IPS DF 6.9 (cell line): ENCODE data around the gene GRIN2A.

Source experiments
- DNase-seq: peaks from one replicate; pipeline ENCODE4 v3.0.0-alpha.2; 2013; ENCODE audit warnings: low read depth, low spot score
- H3K27ac ChIP-seq: one replicate; pipeline ENCODE4 v1.5.1; 2013; ENCODE audit warnings: low read length, control low read depth
- H3K27me3 ChIP-seq: 2 replicates; pipeline ENCODE4 v1.6.1; 2013; ENCODE audit warnings: mild to moderate bottlenecking, low read length; ENCODE audit not compliant: control insufficient read depth, insufficient read depth
- H3K36me3 ChIP-seq: 2 replicates; pipeline ENCODE4 v1.6.1; 2013; ENCODE audit warnings: low read length; ENCODE audit not compliant: control insufficient read depth, insufficient read depth
- H3K4me1 ChIP-seq: 2 replicates; pipeline ENCODE4 v1.6.1; 2013; ENCODE audit warnings: low read length; ENCODE audit not compliant: control insufficient read depth, insufficient read depth
- H3K4me3 ChIP-seq: 2 replicates; pipeline ENCODE4 v1.5.1; 2013; ENCODE audit warnings: mild to moderate bottlenecking, low read length
- H3K9me3 ChIP-seq: 2 replicates; pipeline ENCODE4 v1.6.1; 2013; ENCODE audit warnings: low read length, inconsistent platforms; ENCODE audit not compliant: control insufficient read depth, insufficient read depth
- WGBS: extraction: QIAGEN DNeasy Blood & Tissue Kit; methylation state at CpG from one replicate; pipeline ENCODE4 v1.1.7; 2013; ENCODE audit warnings: mixed read lengths, missing lambda C conversion rate; ENCODE audit not compliant: insufficient read length, insufficient coverage; 5-methylcytosine and 5-hydroxymethylcytosine counted together

GRIN2A gene

DNA sequence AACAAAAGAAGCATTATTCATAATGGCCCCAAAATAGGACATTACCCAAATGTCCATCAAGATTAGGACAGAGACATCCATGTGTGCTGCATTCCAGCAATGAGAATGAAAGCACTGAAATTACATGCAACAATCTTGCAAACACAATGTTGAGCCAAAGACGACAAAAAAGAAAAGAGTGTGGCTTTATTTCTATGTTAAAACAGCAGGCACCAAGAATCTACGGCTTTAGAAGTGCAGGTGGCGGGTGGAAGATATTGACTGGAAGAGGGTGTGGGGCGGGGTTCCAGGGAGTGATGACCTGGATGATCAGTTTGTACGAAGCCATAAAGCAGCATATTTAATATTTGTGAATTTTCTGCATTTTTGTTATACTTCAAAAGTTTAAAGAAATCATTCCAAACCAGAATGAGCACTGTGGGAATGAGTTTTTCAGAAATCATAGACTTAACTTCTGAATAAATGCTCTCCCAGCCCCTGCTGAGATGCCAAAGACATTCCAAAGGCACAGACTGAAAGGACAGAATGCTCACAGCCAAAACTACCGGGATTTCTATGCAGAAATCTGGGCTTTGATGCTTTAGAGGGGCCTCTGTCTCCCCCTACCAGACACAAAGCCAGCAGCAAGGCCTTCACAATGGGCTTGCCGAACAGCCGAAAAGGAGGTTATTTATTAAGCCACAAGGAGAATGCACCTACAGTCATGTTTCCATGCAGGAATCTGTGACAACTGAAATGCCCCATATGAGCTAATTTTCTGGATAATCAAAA, 361.6 kb downstream of the GRIN2A start:
- Histone ChIP-seq H3K4me1 (peaks cover 7% of the 10 kb centered on the region; the same call in 1 of the 2 replicates), H3K27me3 (no peaks in the 10 kb centered on the region), H3K27ac (peak overlapping the region; percentile 67), H3K36me3 (no peaks in the 10 kb centered on the region), H3K4me3 (no peak overlapping the region), H3K9me3 (no peaks in the 10 kb centered on the region)
- DNase-seq = peak; percentile 87
- no CpG with 5 or more reads among the region's 8 CpGs for WGBS

DNA sequence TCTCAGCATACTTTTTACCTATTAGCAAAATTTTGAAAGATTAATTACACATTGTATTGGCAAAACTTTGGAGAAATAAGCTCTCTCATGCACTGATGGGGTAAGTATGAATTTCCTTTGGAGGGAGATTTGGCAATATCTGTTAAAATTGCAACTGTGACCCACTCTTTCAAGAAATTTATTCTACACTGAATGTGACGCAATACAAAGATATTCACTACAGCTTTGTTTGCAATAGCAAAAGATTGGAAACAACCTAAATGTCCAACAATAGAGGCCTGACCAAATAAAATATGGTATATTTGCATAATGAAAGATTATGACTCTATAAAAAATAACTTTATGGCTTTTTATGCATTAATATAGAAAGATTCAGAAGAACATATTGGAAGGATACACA, 363.5 kb downstream of the GRIN2A start:
- Histone ChIP-seq H3K4me1 (peaks cover 7% of the 10 kb centered on the region; the same call in 1 of the 2 replicates), H3K9me3 (no peaks in the 10 kb centered on the region), H3K4me3 (no peak overlapping the region), H3K27ac (no peak overlapping the region), H3K36me3 (no peaks in the 10 kb centered on the region), H3K27me3 (no peaks in the 10 kb centered on the region)
- DNase-seq = no peak
- no CpG with 5 or more reads among the region's 1 CpG for WGBS

DNA sequence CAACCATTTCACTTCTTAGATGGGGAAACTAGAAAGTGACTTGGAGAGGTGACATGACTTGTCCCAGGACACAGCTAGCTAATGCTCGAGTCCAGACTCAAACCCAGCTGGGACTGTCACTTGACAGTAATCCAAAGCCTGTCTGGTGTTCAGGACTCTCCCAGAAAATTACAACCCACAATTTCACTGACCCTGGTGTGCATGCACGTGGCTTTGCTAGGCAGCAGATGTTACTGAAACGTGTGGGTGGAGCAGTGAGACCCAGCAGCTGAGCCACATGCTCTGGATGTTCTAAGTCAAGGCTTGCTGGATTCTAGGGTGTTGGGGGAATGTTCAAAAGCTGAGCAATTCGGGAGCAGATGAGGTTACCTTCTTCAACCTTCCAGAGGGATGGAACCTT, 364.6 kb downstream of the GRIN2A start:
- peaks cover 7% of the 10 kb centered on the region; the same call in 1 of the 2 replicates for H3K4me1 ChIP-seq
- no peak for DNase-seq
- no peak overlapping the region for H3K4me3 ChIP-seq
- no peaks in the 10 kb centered on the region for H3K27me3 ChIP-seq
- no peaks in the 10 kb centered on the region for H3K9me3 ChIP-seq
- no peak overlapping the region for H3K27ac ChIP-seq
- no CpG with 5 or more reads among the region's 4 CpGs for WGBS
- H3K36me3 ChIP-seq = no peaks in the 10 kb centered on the region

DNA sequence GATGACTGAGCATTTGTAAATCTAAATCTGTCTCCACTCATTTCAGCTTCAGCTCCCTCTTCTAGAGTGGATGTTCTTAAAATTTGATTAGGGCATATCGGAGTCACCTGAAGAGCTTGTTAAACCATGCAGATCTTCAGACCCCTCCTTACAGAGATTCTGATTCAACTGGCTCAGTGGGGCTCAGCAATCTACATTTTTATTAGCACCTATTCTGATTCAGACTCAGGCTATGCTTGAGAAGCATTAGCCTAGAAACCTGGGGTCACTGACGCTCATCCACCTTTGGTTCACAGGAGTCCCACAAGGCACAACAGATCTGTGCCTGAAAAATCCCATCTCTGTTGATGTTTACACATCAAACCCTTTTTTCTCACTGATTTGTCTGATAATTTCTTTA, 365.6 kb downstream of the GRIN2A start:
- DNase-seq = no peak
- no peaks in the 10 kb centered on the region for H3K27me3 ChIP-seq
- WGBS = no CpG with 5 or more reads among the region's 2 CpGs

DNA sequence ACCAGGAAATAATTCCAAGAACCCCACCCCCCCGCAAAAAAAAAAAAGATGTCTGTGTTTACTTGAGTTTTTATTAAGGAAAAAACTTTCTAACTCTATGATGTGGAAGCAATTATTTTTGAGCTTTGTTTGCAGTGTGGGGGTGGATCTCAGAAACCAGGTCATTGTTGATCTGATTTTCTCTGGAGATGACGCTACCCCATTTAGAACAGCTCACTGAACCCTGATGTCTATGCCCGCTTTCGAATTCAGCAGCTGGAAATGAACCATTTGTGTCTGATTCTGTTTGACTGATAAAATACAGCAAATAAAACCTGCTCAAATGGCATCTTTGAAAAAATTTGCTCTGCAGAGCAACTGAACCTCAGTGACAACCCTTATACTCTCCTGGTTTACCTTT, 368.6 kb downstream of the GRIN2A start:
- no peak overlapping the region for H3K4me3 ChIP-seq
- peaks cover 3% of the 10 kb centered on the region; the same call in 1 of the 2 replicates for H3K4me1 ChIP-seq
- no peak overlapping the region for H3K27ac ChIP-seq
- H3K36me3 ChIP-seq = no peaks in the 10 kb centered on the region
- no peaks in the 10 kb centered on the region for H3K9me3 ChIP-seq
- H3K27me3 ChIP-seq = no peaks in the 10 kb centered on the region
- no peak for DNase-seq
- no CpG with 5 or more reads among the region's 4 CpGs for WGBS

More for the DNA sequence above, 365.6 kb downstream of the GRIN2A start:
- Histone ChIP-seq H3K9me3 (no peaks in the 10 kb centered on the region), H3K4me1 (peaks cover 7% of the 10 kb centered on the region; the same call in 1 of the 2 replicates), H3K4me3 (no peak overlapping the region), H3K36me3 (no peaks in the 10 kb centered on the region), H3K27ac (no peak overlapping the region)

DNA sequence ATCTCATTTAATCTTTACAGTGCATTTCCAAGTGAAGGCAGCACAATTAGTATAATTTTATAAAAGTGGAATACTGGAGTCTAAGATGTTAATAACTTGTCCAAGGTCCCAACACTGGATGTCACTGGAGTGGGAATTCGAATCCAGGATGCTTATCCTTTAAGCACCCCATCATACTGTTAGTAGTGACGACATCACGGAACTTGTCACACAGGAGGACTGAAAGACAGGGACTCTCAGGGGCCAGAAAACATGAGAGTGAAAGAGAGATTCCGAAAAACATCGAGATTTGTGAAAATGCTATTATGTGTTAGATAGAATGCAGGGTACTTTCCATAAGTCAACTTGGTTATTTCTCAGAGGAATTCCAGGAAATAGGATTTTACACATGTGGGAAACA, 374.0 kb downstream of the GRIN2A start:
- no peak for DNase-seq
- Histone ChIP-seq H3K4me3 (no peak overlapping the region), H3K4me1 (no peaks in the 10 kb centered on the region), H3K27ac (no peak overlapping the region), H3K9me3 (no peaks in the 10 kb centered on the region), H3K27me3 (no peaks in the 10 kb centered on the region), H3K36me3 (no peaks in the 10 kb centered on the region)
- WGBS = no CpG with 5 or more reads among the region's 5 CpGs

DNA sequence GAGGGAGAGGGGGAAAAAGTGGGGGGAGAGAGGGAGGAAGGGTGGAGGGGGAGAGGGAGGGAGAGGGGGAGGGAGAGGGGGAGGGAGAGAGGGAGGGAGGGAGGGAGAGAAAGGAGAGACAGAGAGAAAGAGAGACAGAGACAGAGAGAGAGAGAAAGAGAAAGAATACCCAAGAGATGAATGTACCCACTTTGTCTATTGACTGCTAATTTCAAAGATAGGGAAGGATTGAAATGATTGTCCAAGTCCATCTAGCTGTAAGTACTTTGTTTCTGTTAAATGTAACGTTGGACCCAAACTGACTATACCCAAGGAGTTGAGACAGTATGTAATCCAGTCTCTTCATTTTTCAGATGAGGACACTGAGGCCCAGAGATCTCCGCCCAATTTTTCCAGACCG, 374.9 kb downstream of the GRIN2A start:
- no peaks in the 10 kb centered on the region for H3K27me3 ChIP-seq
- no CpG with 5 or more reads among the region's 3 CpGs for WGBS
- H3K4me1 ChIP-seq = no peaks in the 10 kb centered on the region
- H3K27ac ChIP-seq = no peak overlapping the region
- DNase-seq = no peak
- no peak overlapping the region for H3K4me3 ChIP-seq
- H3K9me3 ChIP-seq = no peaks in the 10 kb centered on the region
- H3K36me3 ChIP-seq = no peaks in the 10 kb centered on the region

DNA sequence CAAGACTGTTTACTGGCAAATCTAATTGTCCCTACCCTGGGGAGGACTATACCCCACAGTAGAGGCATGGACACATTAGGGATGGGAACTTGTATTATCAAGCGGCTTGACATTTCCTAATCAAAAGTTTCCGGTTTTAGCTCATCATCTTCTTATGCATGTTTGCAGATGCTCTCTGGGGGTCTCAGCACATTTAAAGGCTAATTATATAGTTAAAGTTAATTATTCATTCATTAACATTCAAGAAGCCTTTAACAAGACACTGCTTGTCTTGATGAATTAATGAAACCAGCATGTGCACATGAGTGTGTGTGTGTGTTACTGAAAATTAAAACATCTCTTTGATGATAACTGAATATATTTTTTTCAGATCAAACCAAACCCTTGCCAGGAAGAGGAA, 377.1 kb downstream of the GRIN2A start:
- no peak overlapping the region for H3K27ac ChIP-seq
- no peaks in the 10 kb centered on the region for H3K36me3 ChIP-seq
- H3K4me3 ChIP-seq = no peak overlapping the region
- no peak for DNase-seq
- no CpG with 5 or more reads among the region's 2 CpGs for WGBS
- no peaks in the 10 kb centered on the region for H3K4me1 ChIP-seq
- no peaks in the 10 kb centered on the region for H3K9me3 ChIP-seq
- no peaks in the 10 kb centered on the region for H3K27me3 ChIP-seq

DNA sequence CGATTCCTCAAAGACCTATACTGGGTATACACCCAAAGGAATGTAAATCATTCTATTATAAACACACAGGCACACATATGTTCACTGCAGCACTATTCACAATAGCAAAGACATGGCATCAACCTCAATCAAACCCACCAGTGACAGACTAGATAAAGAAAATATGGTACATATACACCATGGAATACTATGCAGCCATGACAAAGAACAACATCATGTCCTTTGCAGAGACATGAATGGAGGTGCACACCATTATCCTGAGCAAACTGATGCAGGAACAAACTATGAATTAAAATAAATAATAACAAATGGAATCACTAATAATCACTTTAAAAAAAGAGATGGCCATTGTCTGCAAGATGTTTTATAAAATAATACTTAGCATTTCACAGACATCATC, 380.1 kb downstream of the GRIN2A start:
- Histone ChIP-seq H3K9me3 (no peaks in the 10 kb centered on the region), H3K27me3 (no peaks in the 10 kb centered on the region), H3K4me3 (no peak overlapping the region), H3K27ac (no peak overlapping the region), H3K36me3 (no peaks in the 10 kb centered on the region), H3K4me1 (no peaks in the 10 kb centered on the region)
- no CpG with 5 or more reads among the region's 1 CpG for WGBS
- no peak for DNase-seq

DNA sequence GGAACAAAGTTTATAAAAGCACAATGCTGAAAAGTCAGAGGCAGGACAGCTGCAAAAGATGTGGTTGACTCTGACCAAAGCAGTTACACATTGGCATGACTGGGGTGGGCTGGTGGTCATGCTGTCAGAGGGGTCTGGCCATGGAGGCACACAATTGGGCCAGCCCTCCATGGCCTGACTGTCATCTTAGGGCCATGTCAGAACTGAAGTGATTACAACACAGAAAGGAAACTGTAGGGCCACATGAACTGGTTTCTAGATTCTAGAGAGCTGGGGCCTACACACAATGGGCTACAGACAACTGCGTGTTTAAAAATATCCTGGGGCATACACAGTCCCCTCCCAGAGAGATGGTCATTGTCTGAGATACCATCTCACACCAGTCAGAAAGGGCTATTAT, 380.6 kb downstream of the GRIN2A start:
- Histone ChIP-seq H3K4me1 (no peaks in the 10 kb centered on the region), H3K27ac (no peak overlapping the region), H3K4me3 (no peak overlapping the region), H3K27me3 (no peaks in the 10 kb centered on the region), H3K36me3 (no peaks in the 10 kb centered on the region), H3K9me3 (no peaks in the 10 kb centered on the region)
- WGBS = no CpG with 5 or more reads among the region's 1 CpG
- DNase-seq = no peak

DNA sequence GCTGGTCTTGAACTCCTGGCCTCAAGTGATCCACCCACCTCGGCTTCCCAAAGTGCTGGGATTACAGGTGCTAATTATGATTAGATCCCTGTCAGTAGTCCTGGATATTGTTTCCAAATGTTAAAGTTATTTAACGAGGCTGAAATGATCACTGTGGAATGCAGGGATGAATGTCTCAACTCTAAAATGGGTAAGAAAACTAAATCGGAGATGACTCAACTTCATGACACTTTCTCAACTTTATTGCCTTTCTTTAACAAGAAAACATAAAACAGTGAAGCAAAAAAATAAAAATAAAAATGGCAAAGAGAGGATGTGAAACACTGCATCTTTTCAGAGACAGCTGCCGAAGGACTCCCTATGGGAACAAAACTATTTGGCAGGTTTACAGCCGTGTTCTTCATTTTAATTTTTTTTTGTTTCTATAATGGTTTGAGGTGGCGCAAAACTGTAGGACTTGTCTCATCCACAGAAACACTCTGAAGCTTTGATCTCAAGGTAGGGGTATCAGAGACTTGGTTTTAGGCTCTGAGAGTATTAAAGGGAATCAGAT, 382.0 kb downstream of the GRIN2A start:
- Histone ChIP-seq H3K4me3 (no peak overlapping the region), H3K27ac (no peak overlapping the region), H3K9me3 (no peaks in the 10 kb centered on the region), H3K4me1 (no peaks in the 10 kb centered on the region), H3K36me3 (no peaks in the 10 kb centered on the region), H3K27me3 (no peaks in the 10 kb centered on the region)
- no peak for DNase-seq
- no CpG with 5 or more reads among the region's 6 CpGs for WGBS
